ENCODE results near the gene MKKS. TPM values are rescaled to one million over a fixed set of nuclear protein-coding genes. Genes with fewer than 3 reads are reported as not detected.

The MKKS gene
- total RNA-seq, 2 experiments from 2014 or later, result 7.1 to 7.5 TPM

GRCh38 chr20:10447028-10447427 is 13.0 kb upstream of the MKKS start:
- ChIA-PET POLR2A (no interaction called here), CTCF (interaction anchor here (0.8 kb wide), 1 partner anchor 9 kb away, joined by 3 read pairs; no protein-coding TSS in a partner anchor)
- no peaks in the 10 kb centered on the region for H3K27me3 Mint-ChIP-seq
- no peaks in the 10 kb centered on the region for H3K9me3 Mint-ChIP-seq
- peak overlapping the region; percentile 65 for H3K27ac Mint-ChIP-seq
- peak; percentile 71 for DNase-seq
- intact Hi-C loops (cut with micrococcal nuclease), result loop anchor here (1.0 to 5.0 kb wide), 6 partner anchors 12 to 150 kb away; partner anchors contain the start of gene SLX4IP
- H3K4me3 Mint-ChIP-seq, result peak overlapping the region; percentile 65
- peaks cover 20% of the 10 kb centered on the region for H3K4me1 Mint-ChIP-seq (ENCODE audit: low read depth)
- peaks cover 5% of the 10 kb centered on the region for H3K36me3 Mint-ChIP-seq

- DNase-seq, result no peak
- Mint-ChIP-seq H3K27ac (no peak overlapping the region), H3K4me1 (ENCODE audit: low read depth) (peaks cover 20% of the 10 kb centered on the region), H3K4me3 (no peak overlapping the region), H3K27me3 (no peaks in the 10 kb centered on the region), H3K36me3 (peaks cover 5% of the 10 kb centered on the region), H3K9me3 (no peaks in the 10 kb centered on the region)
- ChIA-PET POLR2A (no interaction called here), CTCF (no interaction called here)
- intact Hi-C loops (cut with micrococcal nuclease), result loop anchor here (2.0 to 5.0 kb wide), 2 partner anchors 57 to 152 kb away; no protein-coding TSS in a partner anchor
These were observed 11.7 kb upstream of the MKKS start for GRCh38 chr20:10445758-10446157.

GRCh38 chr20:10443936-10444335 is 9.9 kb upstream of the MKKS start:
- no peak overlapping the region for H3K27ac Mint-ChIP-seq
- intact Hi-C loops (cut with micrococcal nuclease), result no loop called here
- POLR2A ChIA-PET, result interaction anchor here (1.7 kb wide), 1 partner anchor 9 kb away, joined by 5 read pairs; the partner anchor contains the start of gene SLX4IP
- DNase-seq, result no peak
- H3K4me1 Mint-ChIP-seq (ENCODE audit: low read depth), result peaks cover 20% of the 10 kb centered on the region
- H3K9me3 Mint-ChIP-seq, result no peaks in the 10 kb centered on the region
- no peak overlapping the region for H3K4me3 Mint-ChIP-seq
- CTCF ChIA-PET, result no interaction called here
- H3K36me3 Mint-ChIP-seq, result peaks cover 5% of the 10 kb centered on the region
- H3K27me3 Mint-ChIP-seq, result no peaks in the 10 kb centered on the region

- H3K27ac Mint-ChIP-seq, result peak overlapping the region; percentile 71
- peaks cover 6% of the 10 kb centered on the region for H3K36me3 Mint-ChIP-seq
These were observed 4.2 kb upstream of the MKKS start for GRCh38 chr20:10438217-10438616.

GRCh38 chr20:10436053-10436699 is 2.2 kb upstream of the MKKS start:
- H3K27ac Mint-ChIP-seq, result no peak overlapping the region
- CTCF ChIA-PET, result interaction anchor here (1.9 kb wide), 1 partner anchor 10 kb away, joined by 6 read pairs; no protein-coding TSS in a partner anchor
- H3K4me1 Mint-ChIP-seq (ENCODE audit: low read depth), result peaks cover 41% of the 10 kb centered on the region

More at GRCh38 chr20:10438217-10438616, 4.2 kb upstream of the MKKS start:
- no peaks in the 10 kb centered on the region for H3K9me3 Mint-ChIP-seq
- intact Hi-C loops (cut with micrococcal nuclease), result no loop called here
- no peak overlapping the region for H3K4me3 Mint-ChIP-seq
- ChIA-PET POLR2A (no interaction called here), CTCF (interaction anchor here (0.6 kb wide), 1 partner anchor 8 kb away, joined by 3 read pairs; no protein-coding TSS in a partner anchor)
- H3K27me3 Mint-ChIP-seq, result no peaks in the 10 kb centered on the region
- DNase-seq, result no peak
- H3K4me1 Mint-ChIP-seq (ENCODE audit: low read depth), result peaks cover 27% of the 10 kb centered on the region

GRCh38 chr20:10434832-10435812 is 1.1 kb upstream of the MKKS start, which contains the start of gene SLX4IP:
Gene SLX4IP (plus strand): TSS chr20:10435305. CDS start chr20:10458205, 22,900 bp downstream.
- Mint-ChIP-seq H3K36me3 (peaks cover 8% of the 10 kb centered on the region), H3K4me1 (ENCODE audit: low read depth) (peaks cover 50% of the 10 kb centered on the region), H3K9me3 (no peaks in the 10 kb centered on the region), H3K4me3 (peak within 1 kb of the TSS; percentile 90), H3K27me3 (no peaks in the 10 kb centered on the region), H3K27ac (peak within 1 kb of the TSS; percentile 96)
- DNase-seq, result peak; percentile 89
- ChIA-PET POLR2A (interaction anchor here (0.6 to 3.1 kb wide), 6 partner anchors 9 to 169 kb away, joined by 3 to 16 read pairs (median 5); no protein-coding TSS in a partner anchor), CTCF (interaction anchor here (0.9 to 1.9 kb wide), 4 partner anchors 9 to 457 kb away, joined by 3 to 6 read pairs (median 4); no protein-coding TSS in a partner anchor)
- intact Hi-C loops (cut with micrococcal nuclease), result loop anchor here (1.0 to 5.0 kb wide), 7 partner anchors 12 to 398 kb away; partner anchors contain the start of genes JAG1 and SNAP25

More at GRCh38 chr20:10436053-10436699, 2.2 kb upstream of the MKKS start:
- no peak for DNase-seq
- Mint-ChIP-seq H3K4me3 (peak overlapping the region; percentile 90), H3K9me3 (no peaks in the 10 kb centered on the region), H3K27me3 (no peaks in the 10 kb centered on the region), H3K36me3 (peaks cover 8% of the 10 kb centered on the region)
- POLR2A ChIA-PET, result interaction anchor here (1.7 to 3.1 kb wide), 2 partner anchors 17 to 84 kb away, joined by 5 to 16 read pairs; no protein-coding TSS in a partner anchor
- intact Hi-C loops (cut with micrococcal nuclease), result no loop called here

GRCh38 chr20:10434467-10434831 is 427 bp upstream of the MKKS start:
- POLR2A ChIA-PET, result interaction anchor here (0.6 to 3.1 kb wide), 7 partner anchors 9 to 170 kb away, joined by 3 to 16 read pairs (median 5); no protein-coding TSS in a partner anchor
- Mint-ChIP-seq H3K4me3 (peak overlapping the region; percentile 90), H3K36me3 (peaks cover 8% of the 10 kb centered on the region), H3K27me3 (no peaks in the 10 kb centered on the region), H3K4me1 (ENCODE audit: low read depth) (peaks cover 57% of the 10 kb centered on the region), H3K27ac (peak overlapping the region; percentile 96), H3K9me3 (no peaks in the 10 kb centered on the region)
- intact Hi-C loops (cut with micrococcal nuclease), result loop anchor here (1.0 to 5.0 kb wide), 5 partner anchors 77 to 397 kb away; partner anchors contain the start of gene JAG1
- CTCF ChIA-PET, result interaction anchor here (0.9 to 1.9 kb wide), 6 partner anchors 8 to 456 kb away, joined by 3 to 6 read pairs (median 4); no protein-coding TSS in a partner anchor
- peak; percentile 89 for DNase-seq

GRCh38 chr20:10433014-10433622 is 904 bp downstream of the MKKS start:
- H3K36me3 Mint-ChIP-seq, result peaks cover 6% of the 10 kb centered on the region
- peaks cover 58% of the 10 kb centered on the region for H3K4me1 Mint-ChIP-seq (ENCODE audit: low read depth)
- ChIA-PET POLR2A (interaction anchor here (3.1 kb wide), 1 partner anchor 81 kb away, joined by 16 read pairs; no protein-coding TSS in a partner anchor), CTCF (interaction anchor here (1.0 to 1.2 kb wide), 2 partner anchors 80 to 117 kb away, joined by 3 to 4 read pairs; no protein-coding TSS in a partner anchor)
- H3K27ac Mint-ChIP-seq, result peak overlapping the region; percentile 96
- peak overlapping the region; percentile 90 for H3K4me3 Mint-ChIP-seq
- DNase-seq, result no peak
- no peaks in the 10 kb centered on the region for H3K27me3 Mint-ChIP-seq
- no peaks in the 10 kb centered on the region for H3K9me3 Mint-ChIP-seq
- intact Hi-C loops (cut with micrococcal nuclease), result loop anchor here (5.0 kb wide), 1 partner anchor 396 kb away; no protein-coding TSS in a partner anchor

- ChIA-PET CTCF (no interaction called here), POLR2A (no interaction called here)
- Mint-ChIP-seq H3K4me3 (peak overlapping the region; percentile 1), H3K27ac (no peak overlapping the region), H3K9me3 (no peaks in the 10 kb centered on the region), H3K4me1 (ENCODE audit: low read depth) (peaks cover 48% of the 10 kb centered on the region), H3K27me3 (no peaks in the 10 kb centered on the region), H3K36me3 (peaks cover 6% of the 10 kb centered on the region)
- intact Hi-C loops (cut with micrococcal nuclease), result loop anchor here (5.0 kb wide), 1 partner anchor 395 kb away; no protein-coding TSS in a partner anchor
- DNase-seq, result no peak
These were observed 1.9 kb downstream of the MKKS start for GRCh38 chr20:10432079-10432478.

- no peak for DNase-seq
- no peaks in the 10 kb centered on the region for H3K9me3 Mint-ChIP-seq
- H3K36me3 Mint-ChIP-seq, result peaks cover 9% of the 10 kb centered on the region
- no peak overlapping the region for H3K4me3 Mint-ChIP-seq
- intact Hi-C loops (cut with micrococcal nuclease), result loop anchor here (1.0 to 5.0 kb wide), 3 partner anchors 17 to 452 kb away; no protein-coding TSS in a partner anchor
- peaks cover 41% of the 10 kb centered on the region for H3K4me1 Mint-ChIP-seq (ENCODE audit: low read depth)
- CTCF ChIA-PET, result interaction anchor here (0.7 to 1.8 kb wide), 4 partner anchors 61 to 452 kb away, joined by 3 to 10 read pairs (median 4); no protein-coding TSS in a partner anchor
- POLR2A ChIA-PET, result no interaction called here
- no peaks in the 10 kb centered on the region for H3K27me3 Mint-ChIP-seq
- no peak overlapping the region for H3K27ac Mint-ChIP-seq
These were observed 3.3 kb downstream of the MKKS start for GRCh38 chr20:10430704-10431103.
